ENCODE data around the gene SPRY4.

- TF ChIP-seq CTCF (IDR thresholded peaks at IDR 0.05 in 8 of 11, conservative IDR thresholded peaks at IDR 0.05 in 3 of 11) (no peak), POLR2AphosphoS5 (IDR thresholded peaks at IDR 0.05) (no peak), POLR2A (IDR thresholded peaks at IDR 0.05) (no peak)
These were observed 61.5 kb downstream of the SPRY4 start for GRCh38 chr5:142263346-142263745.
